Suppressor macrophage treated with lipopolysaccharide for 4 hours (primary cell): ENCODE results near the gene LPIN1.
A peak's percentile ranks its signal among the peaks of the same experiment; 100 is the strongest.
"Not testable (repeated sequence)": the region's sequence is repeated elsewhere in the genome, so short reads cannot be mapped to it uniquely, and the experiment has no call there.

Experiments
- DNase-seq: peaks from one replicate; pipeline ENCODE4 v3.0.0-alpha.2; 2020

LPIN1 gene

DNA sequence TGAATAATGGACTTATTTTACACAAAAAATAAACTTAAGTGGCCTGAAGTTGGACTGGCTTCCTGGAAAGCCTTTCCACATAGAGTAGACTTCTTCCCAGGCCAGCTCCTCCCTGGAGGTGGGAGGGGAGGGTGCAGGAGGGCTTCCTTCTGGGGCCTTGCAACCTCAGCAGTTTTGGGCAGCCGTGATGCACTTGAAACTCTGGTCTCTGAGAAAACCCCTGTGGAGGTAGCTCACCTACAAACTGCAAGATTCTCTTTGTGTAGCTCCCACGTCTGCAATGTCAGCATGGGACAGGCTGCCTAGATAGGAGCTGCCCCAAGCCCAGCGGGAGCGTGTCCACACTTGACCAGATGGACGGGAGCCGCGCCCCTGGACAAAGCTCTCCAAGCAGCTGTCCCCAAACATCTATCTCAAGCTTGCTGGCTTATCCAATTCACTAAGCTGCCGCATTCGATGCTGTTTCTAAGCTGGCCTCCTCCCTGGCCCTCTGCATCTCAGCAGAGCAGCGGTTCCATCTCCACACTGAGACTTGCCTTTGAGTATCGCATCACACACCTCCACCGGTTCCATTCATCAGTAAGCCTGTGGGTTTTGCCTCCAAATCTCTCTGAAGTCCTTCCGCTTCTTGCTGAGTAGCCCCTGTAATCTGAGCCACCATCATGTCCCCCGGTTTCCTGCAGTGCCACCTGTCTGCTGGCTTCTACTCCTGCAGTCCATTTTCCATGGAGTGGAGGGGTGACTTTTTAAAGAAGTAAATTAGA lies 1.6 kb upstream of the LPIN1 start:
- no peak for DNase-seq

DNA sequence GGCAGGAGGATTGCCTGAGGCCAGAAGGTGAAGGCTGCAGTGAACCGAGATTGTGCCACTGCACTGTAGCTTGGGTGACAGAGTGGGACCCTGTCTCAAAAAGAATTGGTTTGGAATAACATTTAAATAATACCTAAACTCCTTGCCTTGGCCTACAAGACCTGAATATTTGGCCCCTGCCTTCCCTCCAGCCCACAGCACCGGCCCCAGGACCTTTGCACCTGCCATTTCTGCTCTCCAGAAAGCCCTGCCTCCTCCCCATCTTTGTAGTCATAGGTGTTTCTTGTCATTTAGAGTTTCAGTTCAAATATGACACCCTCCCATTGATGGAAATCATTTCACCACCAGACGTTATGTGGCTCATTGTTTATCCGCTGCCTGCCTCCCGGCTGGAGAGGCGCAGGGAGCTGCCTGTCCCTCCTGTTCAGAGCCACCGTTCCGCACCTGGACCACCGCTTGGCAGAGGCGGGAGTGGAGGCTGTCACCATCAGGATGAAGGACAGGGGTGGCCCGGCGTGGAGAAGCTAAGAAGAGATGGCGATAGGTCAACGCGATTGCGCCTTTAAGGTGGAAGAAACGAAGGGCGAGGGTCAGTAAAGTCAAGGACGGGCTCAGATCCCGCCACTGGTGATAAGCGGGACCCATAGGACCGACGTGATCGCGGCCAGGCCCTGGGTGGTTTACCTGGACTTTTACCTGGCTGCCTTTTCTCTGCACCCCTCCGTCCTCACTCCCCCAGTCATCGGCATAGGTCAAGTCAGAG lies 638 bp upstream of the LPIN1 start:
- no peak for DNase-seq

DNA sequence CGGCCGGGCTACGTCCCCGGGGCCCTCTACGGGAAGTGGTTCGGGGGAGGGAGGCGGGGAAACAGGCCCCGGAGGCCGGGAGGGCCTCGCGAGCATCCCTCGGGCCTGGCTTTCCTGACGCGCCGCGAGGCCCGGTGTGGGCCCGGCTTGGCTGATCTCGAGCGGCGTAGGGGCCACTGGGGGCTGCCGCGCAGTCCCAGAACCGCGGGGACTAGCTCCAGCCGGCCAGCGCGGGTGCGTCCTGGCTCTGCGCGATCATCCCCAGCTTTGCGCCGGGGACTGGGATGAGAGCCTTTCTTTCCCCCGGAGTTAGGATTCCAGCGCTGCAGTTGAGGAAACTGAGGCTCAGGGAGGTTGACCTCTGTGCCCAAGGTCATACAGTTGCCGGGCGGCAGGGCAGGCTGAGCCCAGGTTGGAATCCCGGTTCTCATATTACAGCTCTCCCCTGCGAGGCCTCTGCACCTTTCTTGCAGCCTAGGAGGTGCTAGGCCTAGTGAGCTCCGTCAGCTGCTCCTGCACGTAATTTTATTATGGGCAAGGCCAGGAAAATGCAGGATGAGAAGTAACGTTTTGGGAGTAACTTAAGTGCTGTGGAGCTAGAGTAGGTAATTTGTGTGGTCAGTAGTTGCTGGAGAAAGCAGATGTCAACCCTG lies 501 bp downstream of the LPIN1 start:
- no peak for DNase-seq

DNA sequence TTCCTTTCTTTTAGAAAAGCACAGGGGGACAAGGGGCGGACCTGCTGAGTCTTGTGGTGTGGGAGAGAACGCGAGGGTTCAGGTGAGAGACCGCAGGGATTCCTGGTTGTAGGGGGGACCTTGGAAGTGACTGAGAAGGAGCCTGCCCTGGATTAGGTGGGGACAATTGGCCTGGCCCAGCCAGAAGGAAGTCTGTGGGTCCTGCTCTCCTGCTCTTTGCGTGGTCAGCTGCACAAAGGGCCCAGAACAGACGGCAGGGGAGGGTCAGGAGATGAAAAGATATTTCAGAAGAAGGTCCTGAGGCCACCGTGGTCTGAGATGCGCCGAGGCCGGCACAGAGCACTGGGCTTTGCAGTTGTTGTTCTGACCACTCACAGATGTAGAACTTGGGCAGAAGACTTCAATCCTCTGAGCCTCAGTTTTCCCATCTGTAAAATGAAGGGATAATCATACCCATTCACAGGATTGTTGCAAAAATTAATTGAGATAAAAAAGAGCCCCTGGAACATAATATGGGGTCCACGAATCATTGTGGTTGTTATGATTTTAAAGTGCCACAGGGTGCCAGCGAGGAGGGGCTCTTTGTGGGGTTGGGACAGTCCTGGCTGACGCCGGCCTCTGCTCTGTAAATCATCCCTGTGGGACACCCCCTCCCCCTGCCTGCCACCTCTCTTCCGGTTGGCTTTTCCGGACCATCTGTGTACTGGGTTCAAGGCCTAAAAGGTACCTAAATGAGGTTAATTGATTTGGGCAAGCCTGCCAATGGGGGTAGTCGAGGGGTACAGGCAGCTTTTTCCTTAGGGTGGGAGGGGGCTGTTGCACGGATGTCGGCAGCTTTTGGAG lies 1.8 kb downstream of the LPIN1 start:
- DNase-seq = no peak

DNA sequence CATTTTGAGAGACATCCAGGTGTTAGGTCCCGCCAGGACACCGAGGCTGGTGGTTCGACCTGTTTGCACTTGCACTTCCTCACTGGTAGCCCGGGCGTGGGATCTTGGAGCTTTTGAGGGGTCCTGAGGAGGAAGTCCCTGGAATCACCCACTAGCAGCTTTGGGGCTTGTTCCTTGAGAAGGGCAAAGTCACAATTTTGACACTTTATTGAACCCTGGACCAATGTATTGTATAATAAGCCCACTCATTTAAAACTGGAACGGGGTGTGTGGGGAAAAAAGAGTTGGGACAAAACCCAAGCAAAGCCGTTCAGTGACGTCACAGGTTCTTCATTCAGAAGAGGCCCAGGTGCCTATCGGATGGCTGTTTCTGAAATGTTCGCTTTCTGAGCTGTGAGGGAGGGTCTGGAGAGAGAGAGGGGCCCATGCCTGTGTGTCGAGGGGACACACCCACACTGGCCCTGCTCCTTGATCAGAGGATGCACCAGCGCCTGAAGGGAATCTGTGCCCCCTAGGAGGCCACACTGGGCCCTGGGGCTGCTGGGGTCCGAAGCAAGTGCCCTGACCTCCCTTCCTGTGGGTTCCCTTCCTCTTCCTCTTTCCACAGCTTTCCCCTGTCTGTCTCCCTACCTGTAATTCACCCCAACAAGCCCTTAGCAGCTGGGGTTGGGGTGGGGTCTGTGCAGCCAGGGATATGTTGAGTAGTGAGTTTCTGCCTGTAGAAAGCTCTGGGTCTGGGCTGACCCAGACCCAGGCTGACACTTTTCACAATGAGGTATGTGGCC lies 2.6 kb downstream of the LPIN1 start:
- no peak for DNase-seq

DNA sequence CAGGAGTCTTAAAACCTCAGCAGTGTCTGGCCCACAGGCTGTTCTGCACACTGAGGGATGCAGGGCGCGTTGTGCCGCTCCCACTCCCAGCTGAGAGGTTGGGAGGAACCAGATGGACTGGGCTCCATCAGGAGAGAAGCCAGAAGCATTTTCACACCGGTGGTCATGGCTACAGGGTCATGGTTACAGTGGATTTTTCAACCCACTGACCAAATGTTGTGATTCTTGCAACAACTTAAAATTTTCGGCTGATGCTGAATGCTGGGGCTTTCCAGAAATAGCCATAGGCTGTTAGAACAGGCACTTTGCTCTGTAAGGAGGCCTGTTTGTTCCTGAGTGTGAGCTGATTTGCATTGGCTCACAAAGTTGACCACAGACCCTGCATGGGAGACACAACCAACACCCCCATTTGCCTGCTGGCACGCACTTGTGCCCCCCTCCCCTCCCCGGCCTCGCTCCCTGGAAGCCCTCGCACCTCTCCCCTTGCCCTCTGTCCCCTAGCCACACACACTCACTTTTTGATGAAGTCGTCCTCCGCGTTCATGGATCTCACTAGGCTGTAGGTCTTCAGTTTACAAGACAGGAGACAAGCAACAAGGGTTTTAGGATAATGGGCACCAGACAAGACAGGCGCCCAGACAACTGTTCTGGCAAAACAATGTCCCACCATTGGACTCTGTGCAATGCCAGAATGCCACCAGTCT lies 3.4 kb downstream of the LPIN1 start:
- peak; percentile 17 for DNase-seq

DNA sequence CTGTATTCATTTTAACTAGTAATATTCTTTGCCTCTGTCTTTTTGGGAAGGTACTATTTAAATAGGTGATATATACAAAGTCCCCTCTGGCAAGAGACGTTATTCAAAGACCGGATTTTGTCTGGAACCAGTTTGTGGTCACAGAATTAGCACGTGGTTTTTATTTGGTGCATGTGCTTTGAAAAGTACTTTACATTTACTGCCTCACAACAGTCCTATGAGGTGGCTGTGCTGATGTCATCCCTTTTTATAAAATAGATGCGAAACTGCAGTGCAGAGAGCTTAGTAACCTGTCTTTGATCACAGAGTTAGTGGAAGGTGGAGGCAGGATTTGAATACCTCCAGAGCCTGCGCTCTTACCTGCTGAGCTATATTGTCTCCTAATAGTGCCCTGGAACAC lies 4.0 kb downstream of the LPIN1 start:
- peak; percentile 26 for DNase-seq

DNA sequence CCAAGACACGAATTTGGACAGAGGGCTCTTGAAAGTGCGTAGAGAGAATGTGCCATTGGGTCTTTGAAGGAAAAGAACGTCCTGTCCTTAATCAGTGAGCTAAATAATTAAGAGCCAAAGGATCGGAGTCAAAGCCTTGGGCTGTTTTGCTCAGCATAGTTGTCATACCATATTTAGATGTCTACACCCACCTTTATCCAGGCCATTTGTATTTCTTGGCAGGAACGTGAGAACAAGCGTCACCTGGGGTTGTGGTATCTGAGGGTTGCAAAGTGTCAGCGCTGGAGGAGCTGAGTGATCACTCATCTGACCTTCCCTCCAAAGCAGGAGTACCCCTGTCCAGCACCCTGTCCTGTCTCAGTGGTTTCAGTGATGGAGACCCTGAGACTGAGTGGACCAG lies 4.5 kb downstream of the LPIN1 start:
- no peak for DNase-seq

DNA sequence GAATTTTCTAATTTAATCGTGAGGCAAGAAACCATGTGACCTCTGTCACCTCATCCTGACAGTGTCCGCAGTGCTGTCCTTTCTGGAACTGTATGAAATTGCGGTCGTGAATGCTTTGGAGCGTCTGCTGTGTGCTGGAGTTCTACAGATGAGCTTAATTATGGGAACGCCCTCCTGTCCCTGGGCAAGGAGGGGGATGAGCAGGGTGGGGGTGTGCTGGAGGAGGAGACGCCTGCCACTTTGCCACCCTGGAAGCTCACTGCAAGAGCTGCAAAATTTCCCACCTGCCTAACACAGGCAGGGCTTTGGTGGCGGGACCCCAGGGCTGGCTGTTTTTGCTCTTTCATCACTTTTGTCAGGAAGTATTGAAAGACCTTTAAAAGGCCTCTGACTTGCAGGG lies 6.5 kb downstream of the LPIN1 start:
- DNase-seq = no peak

DNA sequence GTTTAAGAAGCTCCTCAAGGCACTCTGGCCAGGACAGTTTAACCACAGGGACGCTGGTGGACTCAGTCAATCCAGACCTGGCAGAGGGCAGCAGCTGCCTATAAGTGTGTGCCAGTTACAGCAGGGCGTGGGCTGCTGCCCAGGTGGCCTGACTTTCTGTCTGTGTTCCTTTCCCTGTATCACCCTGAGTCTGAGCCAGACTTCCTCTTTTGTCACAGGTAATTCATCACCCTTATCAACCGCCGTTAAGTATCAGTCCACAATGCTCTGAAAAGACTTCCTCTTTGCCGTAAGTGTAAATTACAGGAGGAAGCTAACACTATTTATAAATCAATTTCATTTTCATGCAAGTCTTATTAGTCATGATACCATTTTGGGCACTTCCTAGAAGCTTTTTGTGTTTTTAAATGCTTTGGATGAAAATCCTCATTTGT lies 7.0 kb downstream of the LPIN1 start:
- DNase-seq = peak; percentile 56

DNA sequence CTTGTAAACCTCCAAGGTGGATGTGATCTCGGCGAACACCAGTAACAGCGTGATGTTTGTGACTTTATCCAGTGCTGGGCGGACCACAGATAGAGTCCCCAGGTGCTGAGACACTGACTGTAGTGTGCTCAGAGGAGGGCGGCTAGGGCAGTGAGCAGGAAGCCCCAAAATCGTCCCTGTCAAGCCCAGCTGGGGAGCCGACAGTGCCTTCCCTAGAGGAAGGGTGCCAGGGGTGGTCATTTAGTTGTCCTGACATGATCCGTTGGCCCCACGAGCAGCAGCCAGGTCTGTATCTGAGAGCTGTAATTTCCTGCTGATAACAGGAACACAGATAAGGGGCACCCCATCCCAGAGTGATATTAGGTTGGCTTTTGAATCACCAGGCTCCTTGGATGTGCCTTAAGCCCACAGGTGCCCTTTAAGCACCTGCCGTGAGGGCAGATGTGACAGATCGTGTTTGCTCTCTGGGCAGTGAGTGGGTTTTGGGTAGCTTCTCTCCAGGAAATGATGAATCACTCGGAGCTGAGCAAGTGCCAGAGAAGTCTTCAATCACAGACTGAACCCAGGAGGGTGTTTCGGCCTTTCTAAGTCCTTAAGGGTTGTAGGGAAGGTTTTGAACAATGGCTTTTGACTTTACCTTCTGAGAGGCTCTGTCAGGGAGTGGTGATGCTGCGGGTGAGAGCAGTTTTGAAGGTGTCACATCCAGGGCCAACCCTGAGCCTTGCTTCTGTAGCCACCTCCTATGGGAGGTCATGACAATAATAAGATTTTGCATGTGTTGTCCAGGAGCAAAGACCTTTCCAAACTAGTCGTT lies 7.7 kb downstream of the LPIN1 start:
- peak; percentile 63 for DNase-seq

DNA sequence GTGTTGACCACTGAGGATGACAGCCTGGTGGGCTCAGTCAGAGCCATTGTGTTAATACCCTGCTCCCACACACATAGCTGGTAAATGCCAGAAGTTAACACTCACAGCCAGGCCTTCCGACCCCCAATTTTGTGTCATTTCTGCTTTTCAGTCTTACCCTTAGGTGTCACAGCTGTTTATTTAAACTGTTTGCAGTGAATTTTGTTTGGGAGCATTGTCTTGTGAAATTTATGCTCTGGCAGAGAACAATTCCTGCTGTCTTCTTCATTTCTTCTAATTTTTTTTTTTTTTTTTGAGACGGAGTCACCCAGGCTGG lies 8.2 kb downstream of the LPIN1 start:
- peak; percentile 19 for DNase-seq

DNA sequence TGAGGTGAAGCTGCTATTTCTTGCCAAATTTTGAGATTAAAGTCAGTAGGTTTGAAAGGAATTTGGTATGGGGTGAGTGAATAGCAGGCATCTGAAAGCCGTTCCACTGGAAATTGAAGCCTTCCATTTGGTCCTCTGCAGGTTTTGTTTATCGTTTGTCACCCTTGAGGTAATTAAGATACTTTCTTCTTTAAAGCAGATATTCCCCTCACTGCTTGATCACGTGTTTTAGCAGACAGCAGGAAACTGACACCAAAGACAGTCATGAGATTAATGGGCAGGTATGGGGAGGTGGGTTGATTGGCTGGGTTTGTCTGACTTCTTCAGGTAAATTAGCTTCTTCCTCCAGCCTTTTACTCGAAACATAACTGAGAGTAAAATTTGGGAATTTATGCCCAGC lies 10.7 kb downstream of the LPIN1 start:
- DNase-seq = no peak

DNA sequence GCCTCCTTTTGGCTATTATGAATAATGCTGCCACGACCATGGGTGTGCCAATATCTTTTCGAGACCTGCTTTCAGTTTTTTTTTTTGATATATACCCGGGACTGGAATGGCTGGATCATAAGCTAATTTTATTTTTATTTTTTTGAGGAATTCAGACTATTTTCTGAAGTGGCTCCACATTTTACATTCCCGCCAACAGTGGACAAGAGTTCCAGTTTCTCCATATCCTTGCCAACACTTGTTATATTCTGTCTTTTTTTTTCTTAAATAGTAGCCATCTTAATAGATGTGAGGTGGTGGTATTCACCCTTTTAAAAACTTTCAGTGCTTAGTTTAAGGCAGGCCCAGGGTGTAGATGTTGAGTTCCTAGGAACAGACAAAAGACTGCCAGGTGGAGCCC lies 11.8 kb downstream of the LPIN1 start:
- no peak for DNase-seq

DNA sequence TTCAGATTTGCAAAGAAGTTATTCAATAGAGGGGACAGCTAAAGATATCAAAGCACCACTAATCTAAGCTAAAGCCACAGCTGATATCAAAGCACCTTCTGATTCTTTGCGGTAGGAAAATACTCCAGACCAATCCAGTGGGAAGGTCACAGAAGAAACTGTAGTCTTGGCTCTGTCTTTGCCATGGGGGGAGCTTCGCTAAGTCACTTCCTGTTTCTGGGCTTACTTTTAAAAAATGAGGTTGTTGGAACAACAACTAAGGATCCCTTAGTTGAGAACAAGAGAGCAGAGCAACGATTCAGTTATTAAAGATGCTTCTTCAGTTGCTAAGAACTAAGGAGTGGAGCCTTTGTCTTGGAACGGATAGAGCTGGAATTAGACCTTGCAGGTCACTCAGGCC lies 12.2 kb downstream of the LPIN1 start:
- DNase-seq = no peak

DNA sequence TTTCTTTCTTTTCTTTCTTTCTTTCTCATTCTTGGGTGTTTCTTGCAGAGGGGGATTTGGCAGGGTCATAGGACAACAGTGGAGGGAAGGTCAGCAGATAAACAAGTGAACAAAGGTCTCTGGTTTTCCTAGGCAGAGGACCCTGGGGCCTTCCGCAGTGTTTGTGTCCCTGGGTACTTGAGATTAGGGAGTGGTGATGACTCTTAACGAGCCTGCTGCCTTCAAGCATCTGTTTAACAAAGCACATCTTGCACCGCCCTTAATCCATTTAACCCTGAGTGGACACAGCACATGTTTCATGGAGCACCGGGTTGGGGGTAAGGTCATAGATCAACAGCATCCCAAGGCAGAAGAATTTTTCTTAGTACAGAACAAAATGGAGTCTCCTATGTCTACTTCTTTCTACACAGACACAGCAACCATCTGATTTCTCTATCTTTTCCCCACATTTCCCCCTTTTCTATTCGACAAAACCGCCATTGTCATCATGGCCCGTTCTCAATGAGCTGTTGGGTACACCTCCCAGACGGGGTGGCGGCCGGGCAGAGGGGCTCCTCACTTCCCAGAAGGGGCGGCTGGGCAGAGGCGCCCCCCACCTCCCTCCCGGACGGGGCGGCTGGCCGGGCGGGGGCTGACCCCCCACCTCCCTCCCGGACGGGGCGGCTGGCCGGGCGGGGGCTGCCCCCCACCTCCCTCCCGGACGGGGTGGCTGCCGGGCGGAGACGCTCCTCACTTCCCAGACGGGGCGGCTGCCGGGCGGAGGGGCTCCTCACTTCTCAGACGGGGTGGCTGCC lies 12.9 kb downstream of the LPIN1 start:
- not testable (repeated sequence) for DNase-seq

DNA sequence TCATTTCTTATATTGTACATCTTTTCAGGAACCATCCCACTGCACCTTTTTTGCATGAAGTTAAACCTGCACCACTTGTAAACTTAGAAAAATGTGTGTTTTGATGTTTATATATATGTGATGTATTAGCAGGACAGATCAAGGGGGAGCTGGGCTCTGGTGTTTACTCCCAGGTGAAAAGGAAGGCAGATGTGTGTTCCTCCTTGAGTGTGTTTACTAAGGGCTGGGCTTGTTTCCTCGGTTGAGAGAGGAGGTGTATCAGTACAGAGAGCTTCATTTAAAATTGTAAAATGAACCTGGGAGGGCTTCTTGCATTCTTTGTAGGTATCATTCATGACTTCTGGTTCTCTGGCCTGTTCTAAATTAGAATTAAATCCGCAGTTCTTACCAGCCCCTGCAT lies 14.8 kb downstream of the LPIN1 start:
- DNase-seq = no peak

DNA sequence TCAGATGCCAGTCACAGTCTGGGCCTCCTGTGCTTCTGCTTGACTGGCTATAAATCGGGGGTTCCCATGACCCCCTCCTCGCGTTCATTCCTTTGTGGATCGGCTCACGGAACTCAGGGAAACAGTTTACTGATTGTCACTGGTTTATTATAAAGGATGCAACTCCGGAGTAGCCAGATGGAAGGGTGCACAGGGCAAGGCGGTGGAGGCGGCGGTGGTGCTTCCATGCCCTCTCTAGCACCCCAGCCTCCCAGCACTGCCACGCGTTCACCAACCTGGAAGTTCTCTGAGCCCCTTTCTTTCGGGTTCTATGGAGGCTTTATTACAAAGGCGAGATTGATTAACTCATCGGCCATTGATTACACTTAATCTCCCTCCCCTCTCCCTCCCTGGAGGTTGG lies 15.6 kb downstream of the LPIN1 start:
- no peak for DNase-seq

DNA sequence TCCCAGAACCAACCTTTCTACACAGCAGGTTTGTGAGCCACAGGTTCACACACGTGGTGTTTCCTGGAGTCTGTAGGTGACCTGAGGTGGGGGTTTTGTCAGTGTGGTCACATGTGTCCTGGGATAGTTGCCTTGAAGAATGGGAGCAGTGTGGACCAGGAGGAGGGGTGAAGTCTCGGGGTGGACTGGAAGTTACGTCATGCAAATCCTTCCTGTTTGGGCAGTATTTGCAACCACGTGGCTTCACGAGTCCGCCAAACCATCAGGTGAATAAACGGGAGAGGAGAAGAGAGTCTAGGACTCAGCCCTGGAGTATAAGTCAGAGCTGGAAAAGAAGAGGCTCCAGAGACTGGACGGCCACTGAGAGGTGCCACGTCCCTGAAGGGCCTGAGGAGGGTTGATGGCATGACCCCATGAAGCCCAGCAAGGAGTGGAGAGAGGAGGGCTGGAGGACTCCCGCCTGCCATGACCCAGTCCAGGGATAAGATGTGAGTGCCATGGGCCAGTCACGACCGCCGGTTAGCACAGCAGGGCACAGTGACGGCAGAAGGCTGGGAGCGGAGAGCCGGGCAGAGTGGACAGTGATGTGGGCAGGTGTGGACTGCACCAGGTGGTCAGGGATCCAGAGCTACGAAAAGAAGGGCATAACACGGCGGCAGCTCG lies 16.5 kb downstream of the LPIN1 start:
- no peak for DNase-seq
